Activated CD4-positive, alpha-beta memory T cell treated with anti-CD3 and anti-CD28 coated beads, Interleukin-2, amount 10 ng/mL, durations not matched to agents 7 days and 5 days (primary cell): ENCODE data around the gene OR4M1. TPM values are rescaled to one million over a fixed set of nuclear protein-coding genes. Genes with fewer than 3 reads are reported as not detected.

Experiments
- total RNA-seq, 2 experiments: library from RNA; stranded (reverse); gene quantifications; one replicate each; pipeline ENCODE4 v1.2.3, GENCODE V29; 2021

Gene OR4M1
- total RNA-seq, 2 experiments from 2014 or later, result not detected

Other genes starting within 250 kb of the OR4M1 start
- not detected for gene OR11H2, start 59.6 kb upstream of the OR4M1 start, total RNA-seq
- gene OR4Q3, start 29.9 kb upstream of the OR4M1 start, total RNA-seq, result not detected
- gene OR4N2, start 30.3 kb downstream of the OR4M1 start, total RNA-seq, result not detected
- not detected for gene OR4K2, start 101.6 kb downstream of the OR4M1 start, total RNA-seq
- gene OR4K5, start 147.1 kb downstream of the OR4M1 start, total RNA-seq, result not detected
- not detected for gene OR4K1, start 157.4 kb downstream of the OR4M1 start, total RNA-seq
- gene OR4K15, start 202.1 kb downstream of the OR4M1 start, total RNA-seq, result not detected
- not detected for gene OR4Q2, start 228.7 kb downstream of the OR4M1 start, total RNA-seq
- not detected for gene OR4K14, start 245.8 kb downstream of the OR4M1 start, total RNA-seq